ENCODE data around the gene MARCHF7.
A peak's percentile ranks its signal among the peaks of the same experiment; 100 is the strongest.
"Not testable (repeated sequence)": the region's sequence is repeated elsewhere in the genome, so short reads cannot be mapped to it uniquely, and the experiment has no call there.

Gene MARCHF7

GRCh38 chr2:159712143-159712928, at the start of gene MARCHF7:
Gene MARCHF7, plus strand, starts transcription at chr2:159712506. Its CDS starts 16,517 bp downstream, at chr2:159729023.
- peak; percentile 45 to 84 for DNase-seq

GRCh38 chr2:159667423-159667822, 44.9 kb upstream of the MARCHF7 start:
- not testable (repeated sequence) for DNase-seq

GRCh38 chr2:159671047-159671446, 41.3 kb upstream of the MARCHF7 start:
- no peak for DNase-seq

GRCh38 chr2:159677654-159678053, 34.7 kb upstream of the MARCHF7 start:
- DNase-seq, result no peak

GRCh38 chr2:159680692-159681091, 31.6 kb upstream of the MARCHF7 start:
- DNase-seq, result no peak

- no peak for DNase-seq
Measured at GRCh38 chr2:159683817-159684216, 28.5 kb upstream of the MARCHF7 start.

- no peak for DNase-seq
Measured at GRCh38 chr2:159684796-159685195, 27.5 kb upstream of the MARCHF7 start.

- DNase-seq, result no peak
Measured at GRCh38 chr2:159694500-159695040, 17.7 kb upstream of the MARCHF7 start.

GRCh38 chr2:159695795-159696448, 16.4 kb upstream of the MARCHF7 start:
- no peak for DNase-seq

- no peak for DNase-seq
Measured at GRCh38 chr2:159703491-159703890, 8.8 kb upstream of the MARCHF7 start.

- DNase-seq, result no peak
Measured at GRCh38 chr2:159706385-159706980, 5.8 kb upstream of the MARCHF7 start.

GRCh38 chr2:159708066-159708760, 4.1 kb upstream of the MARCHF7 start:
- DNase-seq, result no peak

GRCh38 chr2:159710601-159711180, 1.6 kb upstream of the MARCHF7 start:
- DNase-seq, result no peak

- no peak for DNase-seq
Measured at GRCh38 chr2:159711562-159712142, 654 bp upstream of the MARCHF7 start.

- DNase-seq, result no peak
Measured at GRCh38 chr2:159712929-159713420, 669 bp downstream of the MARCHF7 start.

GRCh38 chr2:159713631-159714246, 1.4 kb downstream of the MARCHF7 start:
- no peak for DNase-seq

GRCh38 chr2:159714247-159714930, 2.1 kb downstream of the MARCHF7 start:
- no peak for DNase-seq

- DNase-seq, result no peak
Measured at GRCh38 chr2:159715451-159715850, 3.1 kb downstream of the MARCHF7 start.

- DNase-seq, result not testable (repeated sequence)
Measured at GRCh38 chr2:159716409-159716808, 4.1 kb downstream of the MARCHF7 start.

- no peak for DNase-seq
Measured at GRCh38 chr2:159716857-159717256, 4.6 kb downstream of the MARCHF7 start.

GRCh38 chr2:159720676-159721075, 8.4 kb downstream of the MARCHF7 start:
- DNase-seq, result no peak
